SH-SY5Y (cell line): ENCODE data around the gene OPCML.

Experiments used
- GATA2 ChIP-seq: IDR thresholded peaks from 2 replicates; pipeline ENCODE4 v1.6.1; 2011; ENCODE audit warnings: mild to moderate bottlenecking, low read depth, low read length
- GATA3 ChIP-seq: IDR thresholded peaks from 2 replicates; pipeline ENCODE4 v1.6.1; 2011; ENCODE audit warnings: low read depth, mild to moderate bottlenecking, low read length, moderate library complexity

GRCh38 chr11:133563505-133564025 is 31.3 kb upstream of the OPCML start:
- no peak for TF ChIP-seq GATA2
- no peak for TF ChIP-seq GATA3
